Activated CD8-positive, alpha-beta memory T cell treated with anti-CD3 and anti-CD28 coated beads, Interleukin-2, amount 50 U/mL, for 1 hour (primary cell): ENCODE measurements around the gene LTBP4.
"Not testable (repeated sequence)": the region's sequence is repeated elsewhere in the genome, so short reads cannot be mapped to it uniquely, and the experiment has no call there.

Experiments used
- DNase-seq: peaks from one replicate; pipeline ENCODE4 v3.0.0-alpha.2; 2020; ENCODE audit errors: extremely low read depth

The LTBP4 gene

GRCh38 chr19:40575326-40575725 is 25.8 kb upstream of the LTBP4 start:
- no peak for DNase-seq

GRCh38 chr19:40576151-40576584 is 25.0 kb upstream of the LTBP4 start:
- DNase-seq = no peak

- DNase-seq = peak; percentile 80
These were observed 24.4 kb upstream of the LTBP4 start, which contains the start of gene SHKBP1 for GRCh38 chr19:40576585-40577451. SHKBP1 (plus strand) TSS chr19:40576873; CDS start chr19:40576900, 27 bp downstream.

GRCh38 chr19:40578442-40578908 is 22.7 kb upstream of the LTBP4 start:
- no peak for DNase-seq

GRCh38 chr19:40580619-40581018 is 20.6 kb upstream of the LTBP4 start:
- no peak for DNase-seq

- DNase-seq = no peak
These were observed 19.6 kb upstream of the LTBP4 start for GRCh38 chr19:40581531-40581930.

- DNase-seq = no peak
These were observed 18.7 kb upstream of the LTBP4 start for GRCh38 chr19:40582467-40582866.

GRCh38 chr19:40583283-40583682 is 17.9 kb upstream of the LTBP4 start:
- DNase-seq = no peak

GRCh38 chr19:40584007-40584406 is 17.2 kb upstream of the LTBP4 start:
- no peak for DNase-seq

GRCh38 chr19:40585241-40585981 is 15.8 kb upstream of the LTBP4 start:
- DNase-seq = no peak

GRCh38 chr19:40585982-40586422 is 15.2 kb upstream of the LTBP4 start:
- DNase-seq = no peak

- DNase-seq = no peak
These were observed 14.6 kb upstream of the LTBP4 start for GRCh38 chr19:40586611-40587010.

- DNase-seq = no peak
These were observed 12.9 kb upstream of the LTBP4 start for GRCh38 chr19:40588110-40588854.

GRCh38 chr19:40588926-40589569 is 12.1 kb upstream of the LTBP4 start:
- DNase-seq = no peak

- no peak for DNase-seq
These were observed 11.4 kb upstream of the LTBP4 start for GRCh38 chr19:40589591-40590429.

- DNase-seq = no peak
These were observed 10.5 kb upstream of the LTBP4 start for GRCh38 chr19:40590464-40591265.

- DNase-seq = not testable (repeated sequence)
These were observed 9.4 kb upstream of the LTBP4 start for GRCh38 chr19:40591724-40592123.

GRCh38 chr19:40592170-40592569 is 9.0 kb upstream of the LTBP4 start:
- no peak for DNase-seq

GRCh38 chr19:40594255-40594654 is 6.9 kb upstream of the LTBP4 start:
- DNase-seq = no peak

- no peak for DNase-seq
These were observed 6.5 kb upstream of the LTBP4 start for GRCh38 chr19:40594657-40595091.
